ENCODE data around the gene PIK3R6.

Gene PIK3R6

DNA sequence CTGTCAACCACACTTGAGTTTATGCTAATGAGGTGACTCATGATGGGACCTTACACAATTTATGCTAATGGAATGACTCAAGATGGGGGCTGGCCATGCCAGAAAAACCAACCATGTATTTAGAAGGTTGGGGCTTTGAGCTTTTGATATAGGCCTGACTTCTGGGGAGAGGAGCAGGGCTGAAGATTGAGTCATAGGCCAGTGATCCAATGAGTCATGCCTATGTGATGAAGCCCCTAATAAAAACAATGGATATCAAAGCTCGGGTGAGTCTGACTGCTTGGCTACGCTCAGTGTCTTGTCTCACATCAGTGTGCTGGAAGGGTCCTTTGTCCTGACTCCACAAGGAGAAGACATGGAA lies 75.6 kb downstream of the PIK3R6 start:
- no peak for DNase-seq

GRCh38 chr17:8791248-8791909 lies 76.1 kb downstream of the PIK3R6 start:
- no peak for DNase-seq

GRCh38 chr17:8789743-8790142 lies 77.7 kb downstream of the PIK3R6 start:
- DNase-seq: no peak

GRCh38 chr17:8788998-8789397 lies 78.5 kb downstream of the PIK3R6 start:
- DNase-seq: no peak

DNA sequence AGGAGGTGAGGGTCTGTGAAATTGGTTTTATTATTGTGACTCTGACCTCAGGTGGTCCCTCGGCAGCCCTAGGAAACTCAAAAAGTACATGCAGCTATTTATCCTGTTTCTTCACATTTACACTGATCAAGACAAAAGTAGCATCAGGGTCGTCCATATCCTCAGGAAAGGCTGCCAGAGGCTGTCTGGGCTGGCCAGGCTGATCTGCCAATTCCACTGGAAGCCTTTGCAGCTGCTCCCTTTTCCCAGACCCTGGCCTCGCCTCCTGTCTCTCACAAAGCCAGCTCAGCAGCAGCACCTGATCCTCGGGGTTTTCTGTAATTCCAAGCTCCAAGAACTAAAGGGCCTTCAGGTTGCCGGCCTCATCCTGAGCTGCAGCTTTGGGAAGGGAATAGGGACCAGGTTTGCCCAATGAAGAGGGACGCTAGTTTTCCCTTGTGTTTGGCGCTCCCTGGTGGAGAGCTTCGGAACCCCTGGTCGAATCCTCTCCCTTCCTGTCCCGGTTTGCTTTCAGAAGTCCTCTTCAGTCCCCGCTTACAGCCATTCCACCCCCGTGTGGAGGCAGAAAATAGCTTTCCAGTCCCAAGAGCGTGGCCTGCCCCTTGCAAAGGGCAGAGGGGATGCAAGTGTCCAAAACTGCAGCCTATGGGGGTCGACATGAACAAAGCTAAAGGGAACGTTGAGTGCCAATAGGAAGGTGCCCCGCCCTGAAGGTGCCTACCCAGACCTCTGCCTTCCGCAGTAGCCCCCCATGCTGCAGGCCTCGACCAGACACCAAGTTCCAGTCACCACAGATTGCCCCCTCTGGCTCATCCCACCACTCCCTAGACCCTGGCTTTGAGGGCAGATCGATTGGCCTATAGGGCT lies 81.7 kb downstream of the PIK3R6 start:
- no peak for DNase-seq

DNA sequence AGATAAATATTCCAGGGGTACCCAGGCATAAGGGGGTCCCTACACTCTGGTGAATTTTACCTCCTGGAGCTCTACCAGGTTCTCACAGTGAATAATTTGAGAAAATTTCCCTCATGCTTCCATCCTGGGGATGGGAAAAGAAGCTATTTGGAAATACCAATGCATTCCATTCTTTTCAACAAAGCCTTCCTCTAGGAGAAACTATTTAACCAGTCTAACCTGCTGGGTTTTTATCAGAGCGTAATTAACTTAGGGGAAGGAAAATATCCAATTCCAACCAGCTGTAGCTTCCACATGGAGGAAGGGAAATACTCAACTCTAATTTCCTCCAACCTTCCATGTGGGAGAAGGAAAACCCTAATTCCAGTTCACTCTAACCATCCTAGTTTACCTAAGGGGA lies 85.3 kb downstream of the PIK3R6 start:
- DNase-seq: no peak

- no peak for DNase-seq
Measured at GRCh38 chr17:8781776-8782175, 85.7 kb downstream of the PIK3R6 start.

GRCh38 chr17:8776881-8777280 lies 90.6 kb downstream of the PIK3R6 start:
- no peak for DNase-seq

DNA sequence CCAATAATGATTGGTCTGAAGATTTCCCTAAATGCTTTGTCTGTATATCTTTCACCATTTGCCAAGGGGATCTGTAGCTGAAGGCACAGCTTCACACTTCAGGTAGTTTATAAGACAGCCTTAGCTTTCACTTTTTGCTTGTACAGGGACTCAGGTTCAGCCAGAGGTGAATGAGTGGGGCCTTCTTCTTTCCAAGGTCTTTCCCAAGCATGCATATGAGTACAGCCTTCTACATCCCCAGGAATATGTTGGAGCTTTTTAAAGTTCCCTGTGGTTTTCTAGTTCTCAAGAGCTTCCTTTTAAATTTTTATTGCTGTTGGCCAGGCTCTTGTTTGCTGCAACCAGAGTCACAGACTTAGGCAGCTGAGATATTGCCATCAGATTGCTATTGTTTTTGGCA lies 91.2 kb downstream of the PIK3R6 start:
- no peak for DNase-seq

- no peak for DNase-seq
Measured at GRCh38 chr17:8766731-8767130, 100.7 kb downstream of the PIK3R6 start.

DNA sequence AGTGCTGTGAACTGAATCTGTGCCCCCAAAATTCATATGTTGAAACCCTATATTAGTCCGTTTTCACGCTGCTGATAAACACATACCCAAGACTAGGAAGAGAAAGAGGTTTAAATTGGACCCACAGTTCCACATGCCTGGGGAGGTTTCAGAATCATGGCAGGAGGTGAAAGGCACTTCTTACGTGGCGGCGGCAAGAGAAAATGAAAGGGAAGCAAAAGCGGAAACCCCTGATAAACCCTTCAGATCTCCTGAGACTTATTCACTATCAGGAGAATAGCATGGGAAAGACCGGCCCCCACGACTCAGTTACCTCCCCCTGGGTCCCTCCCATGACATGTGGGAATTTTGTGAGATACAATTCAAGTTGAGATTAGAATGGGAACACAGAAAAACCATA lies 105.5 kb downstream of the PIK3R6 start:
- DNase-seq: no peak

GRCh38 chr17:8758137-8758596 lies 109.3 kb downstream of the PIK3R6 start, which contains the start of gene SPDYE4:
SPDYE4 (minus strand) TSS chr17:8758546; CDS start chr17:8758382, 164 bp downstream.
- no peak for DNase-seq

- DNase-seq: no peak
Measured at GRCh38 chr17:8757189-8757588, 110.3 kb downstream of the PIK3R6 start.

- DNase-seq: no peak
Measured at GRCh38 chr17:8755590-8756255, 111.8 kb downstream of the PIK3R6 start.

GRCh38 chr17:8754890-8755289 lies 112.6 kb downstream of the PIK3R6 start:
- no peak for DNase-seq

- no peak for DNase-seq
Measured at GRCh38 chr17:8753976-8754440, 113.5 kb downstream of the PIK3R6 start.

DNA sequence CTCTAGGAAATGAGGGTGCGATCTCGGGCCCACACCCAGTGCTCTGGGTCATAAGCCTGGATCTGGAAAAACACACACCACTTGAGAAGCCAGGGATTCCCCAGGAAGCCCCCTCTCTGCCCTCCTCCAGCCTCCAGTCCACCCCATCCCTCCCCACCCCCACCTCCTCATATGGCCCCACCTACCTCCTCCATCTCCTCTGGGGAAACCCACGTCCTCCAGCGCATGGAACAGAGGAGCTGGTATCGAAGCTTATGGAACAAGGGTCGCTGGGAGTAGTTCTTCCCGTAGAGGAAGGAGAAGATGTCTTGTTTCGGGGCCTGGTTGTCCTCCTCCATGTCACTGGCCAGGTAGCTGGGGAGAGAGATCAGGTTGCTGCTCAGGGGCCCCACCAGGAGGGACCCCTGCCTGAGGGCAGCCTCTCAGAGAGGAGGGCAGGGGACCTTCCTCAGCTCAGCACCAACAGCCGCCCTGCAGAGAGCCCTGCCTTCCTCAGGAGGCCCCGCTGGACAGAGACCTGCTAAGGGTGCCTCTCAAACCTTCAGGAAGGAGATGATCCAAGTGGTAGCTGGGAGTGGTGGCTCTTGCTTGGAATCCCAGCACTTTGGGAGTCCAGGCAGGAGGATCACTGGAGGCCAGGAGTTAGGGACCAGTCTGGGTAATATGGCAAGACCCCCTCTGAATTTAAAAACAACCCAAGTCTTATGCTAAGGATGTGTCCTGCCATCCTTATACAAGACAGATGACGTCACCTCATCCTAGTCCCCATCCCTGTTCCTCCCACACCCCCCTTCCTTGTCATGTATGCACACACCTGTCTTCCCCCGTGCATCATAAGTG lies 114.1 kb downstream of the PIK3R6 start:
- no peak for DNase-seq
